Measurements from ENCODE around the gene VPS72.

VPS72 gene

DNA sequence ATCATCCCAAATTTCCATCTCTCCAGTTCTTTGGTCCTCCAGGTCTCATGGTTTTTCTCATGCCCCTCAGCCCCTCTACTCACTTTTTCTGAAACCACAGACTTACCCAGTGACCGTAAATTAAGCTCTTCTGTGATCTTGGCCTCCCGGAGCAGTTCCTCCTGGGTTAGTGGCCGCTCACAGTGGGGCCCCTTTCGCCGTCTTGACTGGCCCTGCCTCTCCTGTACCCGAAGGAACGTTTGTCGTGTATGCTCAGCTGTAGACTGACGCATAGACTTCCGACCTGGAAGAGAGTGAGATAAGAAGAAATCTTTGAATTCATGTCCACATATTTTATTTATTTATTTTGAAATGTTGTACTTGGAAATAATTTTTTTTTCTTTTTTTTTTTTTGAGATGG, 5.8 kb downstream of the VPS72 start:
- FAIRE-seq = no peak

DNA sequence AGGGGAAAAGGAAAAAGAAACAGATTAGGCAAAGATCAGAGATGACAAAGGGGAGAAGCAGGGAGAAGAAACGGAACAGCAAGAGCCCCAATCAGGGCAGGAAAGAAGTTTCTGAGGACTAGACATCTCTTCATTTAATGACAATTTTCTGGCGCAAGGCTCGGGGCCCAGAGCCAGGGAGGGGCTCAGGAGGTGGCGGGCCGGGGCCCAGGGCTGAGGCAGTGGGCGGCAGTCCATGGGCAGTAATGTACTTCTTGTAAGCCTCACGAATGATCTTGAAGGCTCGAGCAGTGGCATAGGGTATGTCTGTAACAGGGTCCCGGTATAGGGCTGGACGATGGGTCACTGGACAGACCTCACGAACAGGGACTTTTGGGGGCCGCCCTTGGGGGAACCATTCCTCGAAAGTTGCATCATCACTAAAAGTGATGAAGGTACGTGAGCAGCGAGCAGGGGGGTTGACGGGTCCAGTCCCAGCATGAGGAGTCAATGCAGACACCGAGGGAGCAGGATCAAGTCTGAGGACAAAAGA, 13.4 kb downstream of the VPS72 start:
- FAIRE-seq = no peak

DNA sequence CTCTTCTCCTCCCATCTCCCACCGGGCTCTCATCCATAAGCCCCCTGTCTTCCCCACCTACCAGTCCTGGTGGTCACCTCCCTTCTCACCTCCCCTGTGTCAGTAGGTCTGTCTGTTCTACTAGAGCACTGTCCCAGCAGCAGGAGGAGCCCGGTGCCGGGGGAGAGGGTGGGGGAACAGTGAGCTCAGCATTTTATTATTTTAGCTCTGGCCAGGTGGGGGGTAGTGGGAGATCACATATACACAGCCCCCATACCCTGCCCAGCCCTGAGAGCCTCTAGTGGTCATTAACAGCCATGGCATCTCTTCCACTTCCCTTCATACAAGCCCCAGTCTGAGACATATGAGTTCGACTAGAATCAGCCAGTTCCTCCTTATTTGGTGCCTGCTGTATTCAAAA, 14.1 kb downstream of the VPS72 start, which contains the start of gene TMOD4:
Gene TMOD4 (minus strand): TSS at position 119 of the 400 bp plus-strand sequence. CDS start 1,106 bp downstream, outside the sequence.
- peak; percentile 82 for FAIRE-seq

DNA sequence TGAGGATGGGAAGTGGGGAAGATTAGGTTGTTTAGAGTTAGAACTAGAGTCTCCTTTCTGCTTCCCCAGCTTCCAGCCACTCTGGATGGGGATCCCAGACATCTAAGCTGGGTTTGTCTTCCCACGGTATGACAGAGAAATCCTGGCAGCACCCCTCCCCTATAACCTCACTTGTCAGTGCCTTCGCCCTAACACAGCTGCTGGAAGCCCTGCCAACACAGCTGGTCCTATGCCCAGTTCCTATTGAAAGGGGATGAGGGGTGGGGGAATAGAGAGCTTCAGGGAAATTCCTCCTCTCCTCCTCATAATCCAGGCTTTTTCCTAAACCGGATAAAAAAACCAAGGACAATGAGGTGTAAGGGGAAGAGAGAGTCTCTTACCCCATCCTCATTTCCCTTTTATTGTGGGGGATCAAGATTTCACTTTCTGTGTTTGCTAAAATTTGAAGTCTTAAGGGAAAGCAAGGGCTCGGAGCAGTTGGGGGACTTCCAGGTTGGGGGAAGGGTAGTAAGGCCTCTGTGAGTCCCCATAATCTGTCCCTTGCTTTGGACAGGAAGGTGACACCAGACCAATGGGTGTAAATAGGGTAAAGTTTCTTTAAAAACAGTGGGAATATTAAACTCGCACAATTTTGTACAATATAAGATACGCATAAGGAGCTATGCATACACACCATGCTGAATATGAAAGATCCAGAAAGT, 14.8 kb downstream of the VPS72 start:
- FAIRE-seq = no peak

DNA sequence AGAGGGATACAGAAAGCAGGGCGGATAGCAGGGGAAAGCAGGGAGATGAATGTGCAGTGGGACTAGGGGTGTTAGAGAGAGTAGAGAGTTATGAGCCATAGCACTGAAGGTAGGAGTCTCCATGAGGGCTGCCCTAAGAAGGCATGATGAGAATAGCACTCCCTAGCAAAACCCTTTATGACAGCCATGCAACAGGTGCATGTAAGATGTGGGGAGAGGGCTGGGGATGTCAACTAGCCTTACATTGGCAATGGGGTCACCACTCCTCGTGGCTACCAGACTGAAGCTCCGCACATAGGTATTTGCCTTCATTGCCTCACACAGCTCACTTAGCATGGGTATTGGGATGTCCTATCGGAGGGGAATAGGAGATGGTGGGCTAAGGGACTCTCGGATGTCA, 18.8 kb downstream of the VPS72 start:
- FAIRE-seq = no peak

DNA sequence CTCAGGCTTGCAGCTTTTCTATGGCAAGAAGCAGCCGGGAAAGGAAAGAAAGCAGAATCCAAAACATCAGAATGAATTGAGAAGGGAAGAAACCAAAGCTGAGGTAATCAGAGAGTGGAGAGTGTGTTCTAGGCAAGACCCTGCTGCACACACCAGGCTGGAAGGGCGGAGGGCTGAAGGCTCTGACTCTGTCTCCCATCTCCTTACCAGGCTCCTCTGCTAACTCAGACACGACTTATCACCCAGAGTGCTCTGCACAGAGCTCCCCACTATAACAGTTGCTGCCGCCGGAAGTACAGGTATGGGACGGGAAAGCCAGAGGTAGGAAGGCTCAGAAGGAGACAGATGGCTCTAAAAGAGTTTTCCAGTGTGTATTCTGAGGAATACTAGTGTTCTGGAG, 22.9 kb downstream of the VPS72 start:
- no peak for FAIRE-seq

DNA sequence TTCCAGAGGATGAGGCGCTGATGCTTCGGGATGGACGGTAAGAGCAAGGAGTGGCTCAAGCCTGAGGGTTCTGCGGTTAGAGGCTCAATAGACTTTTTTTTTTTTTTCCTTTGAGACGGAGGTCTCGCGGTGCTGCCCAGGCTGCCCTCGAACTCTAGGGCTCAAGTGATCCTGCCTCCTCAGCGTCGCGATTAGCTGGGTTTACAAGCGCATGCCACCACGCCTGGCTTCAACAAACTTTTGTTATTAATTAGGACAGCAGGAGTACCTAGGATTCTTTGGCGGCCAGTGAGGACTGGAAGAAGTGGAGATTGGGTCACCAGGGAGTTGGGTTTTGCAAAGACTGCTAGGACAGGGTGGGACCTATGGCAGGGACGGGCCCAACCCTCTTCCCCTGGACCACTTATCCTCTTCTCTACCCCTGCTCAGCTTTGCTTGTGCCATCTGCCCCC, 23.5 kb downstream of the VPS72 start:
- FAIRE-seq = no peak

DNA sequence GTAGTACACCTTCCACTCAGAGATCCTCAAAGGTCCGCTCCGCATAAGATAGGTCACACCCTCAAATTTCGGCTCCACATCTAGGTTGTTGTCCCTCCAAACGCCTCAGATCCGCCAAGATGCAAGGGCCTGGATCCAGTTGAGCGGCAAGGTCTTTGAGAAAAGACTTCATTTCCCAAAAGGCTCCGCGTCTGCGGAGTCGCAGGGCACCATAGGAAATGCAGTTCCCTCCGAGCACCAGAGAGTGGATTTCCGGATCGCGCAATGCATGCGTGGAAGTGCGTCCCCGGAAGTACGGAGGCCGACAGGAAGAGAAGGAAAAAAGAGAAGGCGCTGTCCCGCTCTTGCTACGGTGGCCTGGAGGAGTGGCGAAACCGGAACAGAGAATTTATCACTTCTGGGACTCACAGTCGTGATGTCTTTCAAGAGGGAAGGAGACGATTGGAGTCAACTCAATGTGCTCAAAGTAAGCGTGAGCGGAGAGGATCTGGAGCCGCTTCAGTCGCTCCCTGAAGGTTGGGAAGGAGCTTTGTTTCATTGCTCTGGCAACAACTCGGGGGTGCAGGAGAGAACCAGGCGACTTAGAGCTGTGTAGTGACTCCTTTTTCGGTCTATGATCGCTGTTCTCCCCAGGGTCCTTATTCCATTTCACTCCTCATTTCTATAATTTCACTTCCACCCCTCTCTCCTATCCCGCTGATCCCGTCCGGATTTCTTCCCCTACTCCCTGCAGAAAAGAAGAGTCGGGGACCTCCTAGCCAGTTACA, 24.1 kb downstream of the VPS72 start, which contains the start of the genes LYSMD1 and SCNM1:
Gene LYSMD1 (minus strand): TSS at position 165 of the 767 bp plus-strand sequence. CDS start 644 bp downstream, outside the sequence.
Gene SCNM1 (plus strand): TSS at position 407 of the 767 bp plus-strand sequence. CDS start 9 bp downstream, at position 416.
- FAIRE-seq = peak; percentile 99

DNA sequence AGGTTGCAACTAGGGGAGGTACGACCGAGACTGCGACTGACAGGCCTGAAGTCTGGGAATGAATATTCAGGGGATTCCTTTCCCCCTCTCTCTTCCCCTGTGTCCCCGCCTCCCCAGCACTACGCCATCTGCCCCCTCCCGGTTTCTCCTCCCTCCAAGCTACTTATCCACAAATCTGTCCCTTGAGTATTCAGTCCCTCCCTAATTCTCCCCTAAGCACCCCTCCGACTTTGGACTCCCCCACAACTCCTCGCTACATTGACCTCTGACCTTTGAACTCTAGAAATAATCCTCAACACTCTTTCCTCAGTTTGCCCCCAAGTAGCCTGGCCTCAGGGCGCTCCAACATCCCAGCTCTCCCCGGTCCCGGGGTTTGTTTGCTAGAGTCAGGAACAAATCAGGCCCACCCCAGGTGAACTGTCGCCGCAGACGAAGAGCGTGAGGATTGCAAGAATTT, 24.7 kb downstream of the VPS72 start:
- no peak for FAIRE-seq

DNA sequence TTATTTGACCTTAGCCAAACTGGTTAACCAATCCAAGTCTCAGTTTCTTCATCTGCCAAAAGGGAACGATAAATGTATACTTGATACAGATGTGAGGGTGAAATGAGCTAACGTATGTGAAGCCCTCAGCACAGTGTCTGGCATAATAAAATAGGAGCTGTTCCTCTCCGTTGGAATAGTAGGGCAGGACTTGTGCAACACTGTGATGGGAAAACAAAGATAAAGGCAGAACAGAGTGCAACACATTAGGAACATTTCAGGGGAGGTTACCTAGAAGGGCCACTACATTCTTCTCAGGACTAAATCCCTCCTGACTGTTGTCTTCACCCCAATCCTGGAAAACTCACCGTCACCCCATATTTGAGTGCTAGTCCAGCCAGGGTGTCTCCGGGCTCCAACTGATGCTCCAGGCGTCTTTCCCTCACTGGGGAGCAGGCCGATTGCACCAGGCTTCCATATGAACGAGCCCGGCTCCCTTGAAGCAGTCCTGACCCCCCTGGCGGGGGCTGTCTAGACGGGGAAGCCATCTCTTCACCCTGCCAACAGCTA, 25.2 kb downstream of the VPS72 start:
- FAIRE-seq = no peak

DNA sequence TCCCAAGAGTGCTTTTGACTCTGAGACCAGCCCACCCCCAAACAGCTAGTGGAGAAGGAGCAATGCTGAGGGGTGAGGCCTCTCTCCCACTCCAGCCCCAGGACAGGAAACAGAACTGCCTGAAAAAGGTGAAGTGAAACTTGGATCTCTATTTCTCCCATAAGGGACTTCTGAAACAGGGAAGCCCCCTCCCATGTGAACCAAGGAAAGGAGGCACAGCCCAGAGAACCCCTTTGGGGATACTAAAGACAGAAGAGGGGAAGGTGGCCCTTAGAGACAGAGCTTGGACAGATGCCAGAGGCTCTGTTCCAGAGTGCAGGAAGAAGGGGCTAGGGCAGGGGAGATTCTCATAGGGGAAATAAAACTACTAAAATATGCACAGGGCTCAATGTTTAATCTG, 30.6 kb downstream of the VPS72 start:
- no peak for FAIRE-seq

DNA sequence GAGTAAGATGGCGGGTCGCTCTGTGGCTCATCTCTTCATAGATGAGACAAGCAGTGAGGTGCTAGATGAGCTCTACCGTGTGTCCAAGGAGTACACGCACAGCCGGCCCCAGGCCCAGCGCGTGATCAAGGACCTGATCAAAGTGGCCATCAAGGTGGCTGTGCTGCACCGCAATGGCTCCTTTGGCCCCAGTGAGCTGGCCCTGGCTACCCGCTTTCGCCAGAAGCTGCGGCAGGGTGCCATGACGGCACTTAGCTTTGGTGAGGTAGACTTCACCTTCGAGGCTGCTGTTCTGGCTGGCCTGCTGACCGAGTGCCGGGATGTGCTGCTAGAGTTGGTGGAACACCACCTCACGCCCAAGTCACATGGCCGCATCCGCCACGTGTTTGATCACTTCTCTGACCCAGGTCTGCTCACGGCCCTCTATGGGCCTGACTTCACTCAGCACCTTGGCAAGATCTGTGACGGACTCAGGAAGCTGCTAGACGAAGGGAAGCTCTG, 31.2 kb downstream of the VPS72 start:
- FAIRE-seq = no peak

DNA sequence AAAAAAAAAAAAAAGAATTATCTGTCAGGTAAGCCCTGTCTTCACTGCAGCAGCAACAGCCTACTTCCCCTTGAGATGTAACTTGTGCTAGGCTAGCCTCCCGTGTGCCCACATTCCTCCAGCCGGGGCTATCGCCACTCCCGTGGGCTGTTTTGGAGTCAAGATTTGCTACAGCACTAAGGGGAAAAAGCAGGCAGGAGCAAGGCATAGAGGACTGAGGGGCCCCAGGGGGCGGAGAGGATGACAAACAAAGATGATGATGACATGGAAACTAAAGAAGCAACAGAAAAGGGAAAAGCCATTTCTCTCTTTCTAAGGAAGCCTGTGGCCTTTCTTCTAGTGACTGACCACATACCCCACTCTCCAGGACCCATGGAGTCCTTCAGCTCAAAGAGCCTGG, 31.7 kb downstream of the VPS72 start:
- no peak for FAIRE-seq

DNA sequence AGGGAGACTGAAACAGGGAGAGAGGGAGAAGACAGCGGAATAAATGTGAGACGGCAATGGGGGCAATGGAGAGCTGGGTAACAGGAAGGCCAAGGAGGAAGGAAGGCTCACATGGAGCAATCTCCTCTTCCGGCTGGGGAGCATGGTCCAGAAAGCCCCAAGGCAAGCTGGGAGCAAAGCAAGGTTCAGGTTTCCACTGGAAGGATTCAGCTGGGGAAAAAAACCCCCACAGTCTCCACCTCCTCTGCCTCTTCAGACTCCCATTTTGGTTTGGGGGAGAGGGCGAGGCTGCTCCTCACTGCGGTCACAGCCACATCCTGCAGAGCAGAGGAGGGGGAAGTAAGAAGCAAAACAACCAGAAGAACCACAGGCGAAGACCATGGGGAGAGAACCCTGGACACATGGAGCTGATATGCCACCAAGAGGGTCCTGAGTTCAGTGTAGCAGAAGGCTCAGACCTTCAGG, 32.9 kb downstream of the VPS72 start:
- no peak for FAIRE-seq

DNA sequence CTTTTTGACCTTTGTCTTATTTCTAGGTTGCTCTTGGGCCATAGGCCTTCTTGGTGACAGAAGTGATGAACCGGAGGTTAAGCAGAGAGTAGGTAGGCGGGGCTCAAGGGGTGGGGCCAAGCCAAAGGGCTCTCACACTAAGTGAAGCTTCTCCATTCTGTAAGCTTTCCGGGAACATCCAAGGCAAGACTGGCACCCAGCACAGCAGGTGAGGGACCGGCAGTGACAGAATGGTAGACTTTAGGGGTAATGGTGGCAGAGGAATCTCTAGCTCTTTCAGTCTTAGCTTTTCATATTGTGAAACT, 33.5 kb downstream of the VPS72 start, which contains the start of gene TNFAIP8L2:
Gene TNFAIP8L2 (plus strand): TSS at position 135 of the 305 bp plus-strand sequence. CDS start 2,049 bp downstream, outside the sequence.
- FAIRE-seq = no peak

DNA sequence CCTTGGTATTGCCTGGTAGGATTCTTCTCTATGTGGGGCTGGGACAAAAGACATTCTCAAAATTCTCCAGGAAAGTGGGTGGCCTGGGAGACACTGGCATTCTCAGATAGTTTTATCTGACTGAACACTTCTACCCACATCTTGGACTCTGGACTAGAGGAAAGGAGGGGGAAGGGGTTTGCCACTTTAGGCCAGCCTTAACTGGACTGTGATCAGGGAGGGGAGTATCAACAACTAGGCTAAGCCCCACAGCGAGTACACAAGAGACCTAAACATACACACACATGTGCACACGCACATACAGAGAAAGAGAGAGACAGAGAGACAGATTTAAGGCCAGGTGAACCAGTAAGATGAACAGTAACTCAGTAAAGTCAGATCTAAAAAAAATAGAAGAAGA, 42.3 kb downstream of the VPS72 start:
- no peak for FAIRE-seq

DNA sequence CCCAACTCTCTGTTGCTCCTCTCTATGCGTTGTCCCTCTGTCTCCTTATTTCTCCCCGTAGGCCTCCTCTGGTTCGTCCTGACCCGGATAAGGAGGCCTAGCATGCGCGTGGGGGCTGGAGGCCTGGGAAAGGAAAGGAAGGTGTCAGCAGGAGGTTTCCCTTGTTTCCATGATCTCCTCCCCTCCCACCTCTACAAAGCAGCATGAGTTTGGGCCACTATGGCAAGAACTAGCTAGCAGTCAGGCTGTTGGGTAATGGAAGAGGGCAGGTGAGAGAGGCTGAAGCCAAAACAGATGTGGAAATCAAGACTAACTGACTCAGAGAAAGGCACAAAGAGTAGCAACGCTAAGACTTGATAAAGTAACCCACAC, 42.9 kb downstream of the VPS72 start:
- no peak for FAIRE-seq

DNA sequence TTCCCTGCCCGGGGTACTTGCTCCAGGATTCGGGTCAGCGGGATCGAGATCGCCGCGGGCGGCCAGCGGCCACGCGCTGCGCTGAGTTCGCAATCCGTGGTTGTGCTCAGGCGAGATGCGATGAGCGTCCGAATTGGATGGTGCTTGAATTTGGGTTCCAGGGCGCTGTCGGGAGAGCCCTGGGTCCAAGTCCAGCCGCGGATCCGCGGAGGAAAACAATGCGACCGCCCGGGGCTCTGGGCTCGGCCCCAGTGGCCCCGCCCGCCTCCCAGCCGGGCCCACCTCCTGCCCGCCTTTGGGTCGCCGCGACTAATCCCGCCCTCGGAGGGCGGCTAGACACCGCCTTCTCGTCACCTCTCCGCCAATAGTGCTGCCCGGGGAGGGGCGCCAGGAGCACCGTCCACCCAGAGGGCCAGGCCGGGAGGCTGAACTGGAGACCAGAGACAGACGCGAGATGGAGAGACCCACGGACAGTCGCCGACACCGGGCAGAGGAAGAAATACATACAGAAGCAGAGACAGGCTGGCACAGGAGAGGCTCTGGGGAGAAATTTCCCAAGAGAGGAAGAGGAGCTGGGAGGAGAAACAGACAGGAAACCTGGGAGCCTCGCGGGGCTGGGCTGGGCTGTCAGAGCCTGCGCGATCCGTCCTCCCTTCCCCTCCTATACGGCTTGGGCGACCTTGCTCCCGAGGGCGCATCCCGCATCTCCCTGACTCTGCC, 43.4 kb downstream of the VPS72 start, which contains the start of gene SEMA6C:
Gene SEMA6C (minus strand): TSS at position 220 of the 720 bp plus-strand sequence. CDS start 4,010 bp downstream, outside the sequence.
- peak; percentile 94 for FAIRE-seq

DNA sequence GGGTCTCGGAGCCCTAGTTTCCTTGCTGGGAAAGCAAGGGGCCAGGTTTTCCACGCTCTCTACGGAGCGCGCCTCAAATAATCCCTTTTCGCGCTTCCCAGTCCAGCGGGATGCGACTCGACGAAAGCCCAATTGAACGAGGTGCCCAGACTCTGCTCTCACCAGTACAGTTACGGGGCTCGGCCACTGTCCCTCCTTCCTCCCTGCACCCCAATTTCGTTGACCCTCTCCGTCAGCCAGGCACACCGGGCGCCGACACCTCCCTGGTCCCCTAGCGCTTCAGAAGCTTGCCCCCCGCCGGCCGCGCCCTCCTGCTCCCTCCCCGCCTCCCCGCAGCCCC, 44.0 kb downstream of the VPS72 start:
- FAIRE-seq = no peak

DNA sequence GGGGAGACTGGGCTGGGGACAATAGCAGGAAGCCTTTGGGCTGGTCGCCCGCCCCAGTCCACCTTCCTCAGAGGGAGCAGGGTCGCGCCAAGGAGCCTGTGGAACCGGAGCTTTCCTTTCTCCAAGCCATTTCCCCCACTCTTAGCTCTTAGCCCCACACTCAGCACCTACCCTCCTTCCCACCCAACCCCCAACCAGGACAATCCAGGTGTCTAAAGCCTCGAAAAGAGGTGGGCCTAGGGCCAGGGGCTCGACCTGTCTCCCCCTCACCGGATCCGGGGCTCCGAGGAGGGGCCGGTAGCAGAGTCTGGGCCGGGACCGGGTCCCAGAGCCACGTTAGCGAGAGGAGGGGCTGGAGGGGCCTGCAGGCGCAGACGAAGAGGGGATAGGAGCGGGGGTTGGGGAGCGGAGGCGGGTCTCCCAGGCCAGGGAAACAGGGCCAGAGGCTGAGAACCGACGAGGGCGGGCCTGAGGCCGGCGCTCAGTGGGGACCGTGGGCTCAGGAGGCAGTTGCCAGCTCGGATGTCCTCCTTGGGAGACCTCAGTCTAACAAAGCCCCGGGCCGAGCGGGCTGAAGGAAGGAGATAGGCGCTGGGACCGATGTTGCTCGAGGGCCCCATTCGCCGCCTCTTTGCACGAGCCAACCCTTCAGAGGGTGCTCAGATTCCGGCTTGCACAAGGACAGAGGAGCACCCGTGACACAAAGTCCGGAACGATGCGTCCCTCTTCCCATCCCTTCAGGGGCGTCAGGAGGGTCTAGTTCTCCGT, 44.5 kb downstream of the VPS72 start:
- FAIRE-seq = no peak

DNA sequence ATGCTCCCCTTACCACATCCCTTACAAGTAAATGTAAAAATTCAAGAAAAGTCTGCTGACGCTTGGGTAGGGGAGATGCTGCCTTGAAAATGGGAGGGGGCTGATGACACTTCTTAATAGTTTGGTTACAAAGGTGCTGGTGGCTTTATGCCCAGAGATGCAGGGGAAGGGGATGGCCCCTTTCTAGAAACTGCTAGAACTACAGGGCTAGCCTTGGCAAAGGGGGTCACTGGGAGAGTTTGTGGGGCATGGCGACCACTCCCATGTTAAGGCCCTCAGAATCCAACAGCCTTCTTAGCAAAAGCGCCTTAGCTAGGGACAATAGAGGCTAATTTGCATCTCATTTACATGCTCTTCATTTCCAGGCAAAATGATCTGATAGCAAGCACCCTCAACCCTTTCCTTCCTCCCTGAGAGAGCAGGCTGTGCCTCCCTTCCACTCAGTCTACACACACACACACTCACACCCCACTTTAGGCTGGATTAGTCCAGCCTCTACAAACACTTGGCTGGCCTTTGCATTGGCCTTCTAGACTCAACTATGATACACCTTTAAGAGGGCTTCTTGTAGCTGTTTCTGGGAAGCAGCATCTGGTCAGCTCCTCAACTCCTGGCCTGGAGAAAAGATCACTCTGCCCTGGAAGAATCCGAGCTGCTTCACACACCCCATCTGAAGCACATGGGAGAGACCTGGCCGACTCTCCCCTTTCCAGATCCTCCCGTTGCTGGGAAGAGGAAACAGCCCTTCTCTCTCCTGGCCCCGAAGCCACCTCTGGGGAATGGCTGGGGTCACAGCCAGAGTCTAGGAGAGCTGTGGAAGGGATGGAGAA, 45.3 kb downstream of the VPS72 start:
- no peak for FAIRE-seq
